ENCODE measurements around the gene RRP1B. TPM values are rescaled to one million over a fixed set of nuclear protein-coding genes. Genes with fewer than 3 reads are reported as not detected.

Gene RRP1B
- total and polyA plus RNA-seq, 2 experiments from 2014 or later = 13.6 to 15.0 TPM

DNA sequence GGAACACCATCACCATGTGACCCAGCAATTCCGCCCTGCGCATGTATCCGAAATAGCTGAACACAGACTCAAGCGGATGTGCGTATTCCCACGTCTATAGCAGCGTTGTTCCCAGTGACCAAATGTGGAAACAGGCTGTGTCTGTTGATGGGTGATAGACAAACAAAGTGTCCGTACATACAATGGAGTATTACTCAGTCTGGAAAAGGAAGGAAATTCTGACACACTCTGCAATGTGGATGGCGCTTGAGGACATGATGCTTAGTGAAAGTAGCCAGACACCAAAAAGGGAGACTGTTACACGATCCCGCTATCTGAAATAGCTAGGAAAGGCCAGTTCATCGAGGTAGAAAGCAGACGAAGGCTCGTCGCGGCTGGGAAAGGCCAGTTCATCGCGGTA lies 85.4 kb downstream of the RRP1B start:
- no peak overlapping the region for H2AFZ ChIP-seq
- H3K9ac ChIP-seq = no peak overlapping the region
- no peaks in the 10 kb centered on the region for H3K9me2 ChIP-seq (ENCODE audit: insufficient read depth)
- H4K20me1 ChIP-seq (ENCODE audit: insufficient read depth) = no peaks in the 10 kb centered on the region
- H3K4me2 ChIP-seq (ENCODE audit: unreplicated experiment) = no peak overlapping the region
- no peaks in the 10 kb centered on the region for H3K27me3 ChIP-seq (replicated peaks; ENCODE audit: insufficient read depth)
- no peak for TF ChIP-seq EZH2 (IDR thresholded peaks at IDR 0.05; ENCODE audit: insufficient read depth, poor library complexity, severe bottlenecking)
- no peak for TF ChIP-seq EZH2phosphoT487 (IDR thresholded peaks at IDR 0.05; ENCODE audit: insufficient read depth, low read depth)
- 98% methylated on average over 18 of the region's 18 CpGs for WGBS, 2 experiments (ENCODE audit: low coverage in 1 of 2, low lambda C conversion rate in 2 of 2, missing lambda C conversion rate in 2 of 2)
- no peaks in the 10 kb centered on the region for H3F3A ChIP-seq (ENCODE audit: insufficient read depth)
- no peak overlapping the region for H3K4me3 ChIP-seq
- H3K79me2 ChIP-seq (ENCODE audit: insufficient read depth) = no peaks in the 10 kb centered on the region
- DNase-seq = no peak
- no peaks in the 10 kb centered on the region for H3K9me3 ChIP-seq (ENCODE audit: low read depth)
- in situ Hi-C loops (cut with MboI) = no loop called here
- peaks cover 17% of the 10 kb centered on the region for H3K36me3 ChIP-seq (ENCODE audit: low read depth)
- no peak overlapping the region for H3K27ac ChIP-seq
- no peaks in the 10 kb centered on the region for H3K4me1 ChIP-seq (ENCODE audit: insufficient read depth)

Small RNA genes within 50 kb of the gene (microRNA-seq; reads per million reads assigned to microRNA genes)
- not detected for gene MIR6070 (ENCODE audit: borderline number of aligned reads)

Small RNA genes within 50 kb of the gene (small RNA-seq; reads per million reads assigned to genes)
- not detected for gene MIR6070 (ENCODE audit: low read depth, low replicate concordance)

Other genes starting within 250 kb of the RRP1B start
- under 0.01 and 0.65 TPM in 2 replicates for gene SIK1, start 232.4 kb upstream of the RRP1B start, total RNA-seq (2014; rRNA removed; shearing (Covaris generic))
- gene SIK1, start 232.4 kb upstream of the RRP1B start, polyA plus RNA-seq (2016; fragmentation: Nextera tagmentation; extraction: Ambion mirVana) = 0.29 TPM in 1 of 2 replicates, not detected in the other
- 2.5 and 4.8 TPM in 2 replicates for gene HSF2BP, start 72 bp upstream of the RRP1B start, total RNA-seq (2014; rRNA removed; shearing (Covaris generic))
- gene HSF2BP, start 72 bp upstream of the RRP1B start, polyA plus RNA-seq (2016; fragmentation: Nextera tagmentation; extraction: Ambion mirVana) = 1.6 TPM in 2 replicates
- 67.5 and 68.0 TPM in 2 replicates for gene PDXK, start 59.6 kb downstream of the RRP1B start, total RNA-seq (2014; rRNA removed; shearing (Covaris generic))
- 81.8 and 89.7 TPM in 2 replicates for gene PDXK, start 59.6 kb downstream of the RRP1B start, polyA plus RNA-seq (2016; fragmentation: Nextera tagmentation; extraction: Ambion mirVana)
- 6.7 and 7.8 TPM in 2 replicates for gene CSTB, start 116.7 kb downstream of the RRP1B start, total RNA-seq (2014; rRNA removed; shearing (Covaris generic))
- gene CSTB, start 116.7 kb downstream of the RRP1B start, polyA plus RNA-seq (2016; fragmentation: Nextera tagmentation; extraction: Ambion mirVana) = 95.0 and 97.5 TPM in 2 replicates
- 22.3 and 25.2 TPM in 2 replicates for gene RRP1, start 130.0 kb downstream of the RRP1B start, total RNA-seq (2014; rRNA removed; shearing (Covaris generic))
- gene RRP1, start 130.0 kb downstream of the RRP1B start, polyA plus RNA-seq (2016; fragmentation: Nextera tagmentation; extraction: Ambion mirVana) = 17.6 and 18.0 TPM in 2 replicates
- gene AGPAT3, start 205.7 kb downstream of the RRP1B start, total RNA-seq (2014; rRNA removed; shearing (Covaris generic)) = 29.3 and 35.2 TPM in 2 replicates
- 12.2 and 12.3 TPM in 2 replicates for gene AGPAT3, start 205.7 kb downstream of the RRP1B start, polyA plus RNA-seq (2016; fragmentation: Nextera tagmentation; extraction: Ambion mirVana)